ENCODE results near the gene ZNF335. TPM values are rescaled to one million over a fixed set of nuclear protein-coding genes. Genes with fewer than 3 reads are reported as not detected.
"Not testable (repeated sequence)": the region's sequence is repeated elsewhere in the genome, so short reads cannot be mapped to it uniquely, and the experiment has no call there.

ZNF335 gene
- polyA plus RNA-seq, 1 donor: 14.4 TPM

DNA sequence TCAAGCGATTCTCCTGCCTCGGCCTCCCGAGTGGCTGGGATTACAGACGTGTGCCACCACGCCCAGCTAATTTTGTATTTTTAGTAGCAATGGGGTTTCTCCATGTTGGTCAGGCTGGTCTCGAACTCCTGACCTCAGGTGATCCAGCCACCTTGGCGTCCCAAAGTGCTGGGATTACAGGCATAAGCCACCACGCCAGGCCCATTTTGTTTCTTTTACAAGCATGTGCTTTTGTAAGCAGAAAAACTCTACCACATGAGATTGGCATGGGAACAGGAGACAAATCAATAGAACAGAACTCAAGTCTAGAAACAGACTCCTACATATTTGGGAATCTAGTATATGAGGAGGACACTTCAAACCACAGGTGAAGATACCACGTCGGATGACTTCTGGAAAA is 15.7 kb downstream of the ZNF335 start:
- DNase-seq: not testable (repeated sequence)

DNA sequence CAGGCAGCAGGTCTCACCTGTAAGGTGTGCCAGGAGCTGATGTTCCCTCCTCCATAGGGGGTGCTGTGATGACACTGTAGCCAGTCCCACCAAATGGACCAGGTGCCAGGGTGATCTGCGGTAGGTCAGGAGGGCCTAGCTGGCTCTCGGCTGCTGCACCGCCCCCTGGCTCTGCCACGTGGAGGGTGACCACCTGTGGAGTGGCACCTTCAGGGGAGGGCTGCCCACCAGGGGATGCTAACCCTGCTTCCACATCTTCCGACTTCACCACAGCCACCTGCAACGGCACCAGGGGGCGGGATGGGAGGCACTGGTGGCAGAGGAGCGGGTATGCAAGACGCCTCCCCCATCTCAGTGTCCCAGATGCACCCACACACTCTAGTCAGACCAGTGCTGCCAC is 18.3 kb downstream of the ZNF335 start:
- no peak for DNase-seq

- no peak for DNase-seq
Measured at GRCh38 chr20:45952861-45953260, 19.1 kb downstream of the ZNF335 start.

GRCh38 chr20:45951925-45952834 is 19.8 kb downstream of the ZNF335 start:
- DNase-seq: no peak

DNA sequence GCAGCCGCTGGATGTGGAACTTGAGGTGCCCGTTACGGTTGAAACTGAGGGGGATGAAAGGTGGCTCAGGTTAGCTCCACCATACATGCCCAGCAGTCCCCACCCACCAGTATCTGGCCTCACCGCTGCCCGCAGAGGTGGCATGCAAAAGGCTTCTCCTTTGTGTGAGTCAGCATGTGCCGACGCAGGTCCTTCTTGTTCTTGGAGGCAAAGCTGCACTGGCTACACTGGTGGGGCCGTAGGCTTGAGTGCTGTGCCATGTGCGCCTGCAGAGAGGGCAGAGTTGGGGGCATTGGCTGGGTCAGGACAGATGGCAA is 21.7 kb downstream of the ZNF335 start:
- DNase-seq: no peak

DNA sequence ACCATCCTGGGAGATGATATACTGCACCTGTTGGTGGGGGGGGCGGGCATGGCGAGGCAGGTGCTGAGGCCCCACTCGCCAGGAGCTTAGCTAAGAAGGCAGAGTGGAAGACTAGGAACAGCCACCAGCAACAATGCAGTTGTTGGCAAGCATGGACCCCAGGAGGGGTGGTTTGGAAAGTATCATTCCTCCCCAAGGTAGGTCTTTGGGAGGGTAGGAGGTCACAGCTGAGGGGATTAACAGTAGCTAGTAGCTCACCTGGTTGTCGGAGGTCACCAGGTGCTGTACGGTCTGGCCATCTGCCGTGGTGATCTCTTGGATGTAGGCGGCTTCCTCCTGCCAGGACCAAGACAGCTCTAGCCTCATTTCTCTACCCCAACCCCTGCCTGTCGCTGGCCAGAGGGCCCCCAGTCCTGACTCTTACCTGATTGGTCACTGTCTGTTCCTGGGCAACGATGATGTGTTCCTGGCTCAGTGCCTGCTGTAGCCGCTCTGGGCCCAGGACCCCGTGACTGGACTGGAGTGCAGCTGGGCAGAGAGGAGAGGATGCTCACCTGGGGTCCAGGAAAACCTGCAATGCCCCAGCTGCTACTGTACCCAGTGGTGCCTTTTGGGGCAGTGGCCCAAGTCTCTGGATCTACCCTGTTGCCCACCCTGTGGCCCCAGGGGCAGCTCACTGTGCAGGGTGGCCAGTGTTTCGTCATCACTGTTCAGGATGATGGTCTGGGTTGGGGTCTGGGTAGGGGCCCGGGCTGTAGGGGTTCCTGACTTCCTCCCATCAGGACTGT is 22.3 kb downstream of the ZNF335 start:
- no peak for DNase-seq

GRCh38 chr20:45948742-45949541 is 23.1 kb downstream of the ZNF335 start:
- DNase-seq: no peak

DNA sequence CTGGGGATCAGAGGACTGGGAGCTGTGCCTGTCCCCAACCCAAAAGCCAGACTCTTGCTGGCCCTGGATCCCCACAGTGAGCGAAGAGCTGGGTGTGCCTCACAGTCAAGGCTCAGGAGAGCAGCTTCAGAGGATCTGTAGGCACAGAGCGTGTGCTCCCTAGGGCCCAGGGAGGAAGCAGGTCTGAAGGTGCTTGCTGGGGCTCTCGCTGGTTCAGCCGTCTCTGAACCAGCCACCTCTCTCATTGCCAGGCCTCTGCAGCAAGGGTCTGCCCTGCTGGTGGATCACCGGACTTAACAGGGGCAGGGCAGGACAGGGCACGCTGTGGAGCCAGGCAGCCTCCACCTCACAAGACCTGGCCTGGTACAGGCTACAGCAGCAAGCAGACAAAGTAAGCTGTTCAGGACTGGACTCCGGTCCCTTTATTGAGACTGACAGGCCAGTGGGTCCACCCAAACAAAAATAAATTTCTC is 23.7 kb downstream of the ZNF335 start:
- no peak for DNase-seq

- DNase-seq: no peak
Measured at GRCh38 chr20:45947110-45947866, 24.7 kb downstream of the ZNF335 start.

- DNase-seq: no peak
Measured at GRCh38 chr20:45946149-45946970, 25.6 kb downstream of the ZNF335 start.

DNA sequence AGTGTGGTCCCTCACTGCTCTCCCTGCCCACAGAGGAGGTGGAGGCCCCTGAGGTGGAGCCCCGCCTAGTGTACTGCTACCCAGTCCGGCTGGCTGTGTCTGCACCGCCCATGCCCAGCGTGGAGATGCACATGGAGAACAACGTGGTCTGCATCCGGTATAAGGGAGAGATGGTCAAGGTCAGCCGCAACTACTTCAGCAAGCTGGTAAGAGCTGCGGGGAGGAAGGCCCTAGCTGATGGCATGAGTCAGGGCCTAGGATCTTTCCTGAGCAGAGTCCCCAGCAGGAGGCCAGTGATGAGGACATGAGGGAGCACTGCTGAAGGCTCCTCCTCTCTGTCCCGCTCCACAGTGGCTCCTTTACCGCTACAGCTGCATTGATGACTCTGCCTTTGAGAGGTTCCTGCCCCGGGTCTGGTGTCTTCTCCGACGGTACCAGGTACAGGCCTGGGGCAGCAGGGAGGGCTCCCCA is 26.3 kb downstream of the ZNF335 start:
- DNase-seq: no peak

DNA sequence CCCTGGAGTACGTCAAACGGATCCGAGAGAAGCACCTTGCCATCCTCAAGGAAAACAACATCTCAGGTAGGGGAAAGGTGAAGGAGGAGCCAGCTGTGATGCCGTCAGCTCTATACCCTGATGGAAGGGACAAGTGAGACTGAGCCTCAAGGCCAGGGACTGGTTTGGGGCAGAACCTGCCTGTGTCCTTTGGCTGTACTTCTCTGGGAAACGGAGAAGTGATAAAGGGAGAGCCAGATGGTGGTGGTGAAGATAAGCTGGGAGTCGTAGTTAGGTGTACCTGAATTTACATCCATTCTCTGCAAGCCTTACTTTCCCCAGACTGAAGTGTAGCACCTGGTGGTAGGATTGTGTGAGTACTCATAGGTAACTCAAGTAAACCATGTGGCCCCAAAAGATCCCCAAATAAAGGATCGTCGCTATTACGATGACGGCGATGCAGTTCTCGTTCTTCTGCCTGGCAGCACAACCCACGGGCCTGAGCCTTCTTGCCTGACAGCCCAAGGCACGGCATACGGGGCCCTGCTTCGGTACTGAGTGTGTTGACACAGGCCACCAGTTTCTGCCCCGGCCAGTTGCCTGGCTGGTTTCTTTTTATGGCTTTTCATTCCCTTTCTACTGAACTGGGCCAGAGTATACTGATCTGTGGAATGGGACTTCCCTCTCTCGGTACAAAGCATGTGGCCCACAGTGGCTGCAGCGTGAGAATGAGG is 26.9 kb downstream of the ZNF335 start:
- DNase-seq: no peak

DNA sequence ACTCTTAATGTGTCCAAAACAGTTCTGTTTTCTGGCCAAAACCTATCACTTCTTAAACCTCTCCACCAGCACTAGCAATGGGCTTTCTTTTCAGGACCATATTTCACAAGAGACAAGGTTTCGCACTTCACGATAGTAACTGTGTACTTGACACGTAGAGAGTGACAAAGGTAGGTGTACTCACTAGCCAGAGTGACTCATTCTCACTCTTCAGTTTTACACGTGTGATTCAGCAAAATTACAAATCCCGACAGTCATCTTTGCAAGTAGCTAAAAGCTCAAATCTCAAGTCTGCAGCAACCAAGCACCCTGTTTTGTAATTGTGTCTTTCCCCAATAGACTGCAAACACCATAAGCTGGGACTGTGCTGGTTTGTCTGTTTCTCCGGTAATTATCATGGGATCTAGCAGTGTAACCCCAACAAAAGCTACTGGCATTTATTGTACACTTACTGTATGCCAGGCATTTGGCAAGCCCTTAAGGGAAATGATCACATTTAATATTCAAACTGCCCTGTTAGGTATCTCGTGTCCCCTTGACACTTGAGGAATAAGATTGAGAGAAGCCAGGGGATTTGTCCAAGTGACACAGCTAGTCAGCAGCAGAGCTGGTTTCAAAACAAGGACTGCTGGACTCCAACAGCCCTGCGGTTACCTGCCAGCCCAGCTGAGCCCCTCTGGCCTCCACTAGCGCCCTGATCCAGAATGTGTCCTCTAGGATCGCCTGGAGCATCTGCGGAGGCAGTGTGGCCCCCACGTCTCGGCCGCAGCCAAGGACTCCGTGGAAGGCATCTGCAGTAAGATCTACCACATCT is 27.6 kb downstream of the ZNF335 start:
- DNase-seq: no peak

DNA sequence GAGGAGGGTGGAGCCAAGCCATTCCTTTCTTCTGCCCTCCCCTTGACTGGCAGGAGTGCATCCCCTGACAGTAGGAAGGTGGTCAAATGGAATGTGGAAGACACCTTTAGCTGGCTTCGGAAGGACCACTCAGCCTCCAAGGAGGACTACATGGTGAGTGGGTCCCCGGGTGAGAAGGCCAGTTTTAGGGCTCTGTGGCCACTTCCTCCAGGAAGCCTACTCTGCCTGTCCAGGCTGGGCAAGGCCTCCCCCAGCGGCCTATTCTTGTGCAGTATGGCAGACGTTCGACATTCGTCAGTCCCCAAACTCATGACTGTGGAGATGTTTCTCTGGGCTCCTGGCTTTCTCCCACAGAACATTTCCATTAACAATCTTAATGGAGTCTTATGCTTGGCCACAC is 28.4 kb downstream of the ZNF335 start:
- no peak for DNase-seq

- DNase-seq: no peak
Measured at GRCh38 chr20:45940469-45940868, 31.5 kb downstream of the ZNF335 start.

- DNase-seq: no peak
Measured at GRCh38 chr20:45940053-45940452, 31.9 kb downstream of the ZNF335 start.

DNA sequence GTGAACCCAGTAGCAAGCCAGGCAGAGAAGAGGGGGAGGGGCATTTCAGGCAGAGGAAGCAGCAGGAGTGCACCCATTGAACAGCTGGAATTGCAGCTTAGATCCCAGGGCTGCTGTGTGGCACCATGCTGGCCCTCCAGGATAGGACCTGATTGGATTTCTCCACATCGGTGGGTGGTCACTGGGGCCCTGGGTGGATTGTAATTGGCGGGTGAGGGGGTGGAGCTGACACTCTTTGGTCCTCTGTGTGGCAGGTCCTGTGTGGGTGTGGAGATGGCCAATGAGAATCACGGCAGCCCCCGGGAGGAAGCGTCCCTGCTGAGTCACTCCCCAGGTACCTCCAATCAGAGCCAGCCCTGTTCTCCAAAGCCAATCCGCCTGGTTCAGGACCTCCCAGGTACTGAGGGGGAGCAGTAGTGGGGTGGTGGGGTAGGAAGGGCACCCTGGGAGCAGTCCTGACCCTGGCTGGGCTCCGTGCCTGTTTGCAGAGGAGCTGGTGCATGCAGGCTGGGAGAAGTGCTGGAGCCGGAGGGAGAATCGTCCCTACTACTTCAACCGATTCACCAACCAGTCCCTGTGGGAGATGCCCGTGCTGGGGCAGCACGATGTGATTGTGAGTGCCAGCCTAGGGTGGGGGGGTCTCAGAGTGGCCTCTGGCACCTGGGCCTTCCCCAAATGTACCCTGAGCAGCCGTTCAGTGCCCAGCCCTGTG is 33.1 kb downstream of the ZNF335 start:
- no peak for DNase-seq

DNA sequence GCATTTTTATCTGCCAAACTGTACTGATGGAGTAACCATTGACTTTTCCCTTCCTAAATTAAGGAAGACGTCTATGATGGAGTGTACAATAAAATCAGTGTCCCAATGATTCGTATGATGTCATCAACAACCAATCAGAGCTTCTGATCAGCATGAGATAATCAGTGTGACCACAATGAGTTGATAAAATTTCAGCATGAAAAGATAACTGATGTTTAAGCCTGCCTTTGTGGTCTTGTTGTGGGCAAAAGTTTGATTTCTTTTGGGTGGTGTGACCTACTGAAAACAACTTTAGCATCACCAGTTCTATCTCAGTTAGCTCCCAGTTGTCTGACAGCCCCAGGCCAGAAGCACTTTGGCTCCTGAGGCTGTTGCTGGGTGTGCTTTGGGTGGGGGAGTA is 34.2 kb downstream of the ZNF335 start:
- no peak for DNase-seq

All from left kidney (tissue), 2 donors.